ENCODE data around the gene NTRK2.

Gene NTRK2

DNA sequence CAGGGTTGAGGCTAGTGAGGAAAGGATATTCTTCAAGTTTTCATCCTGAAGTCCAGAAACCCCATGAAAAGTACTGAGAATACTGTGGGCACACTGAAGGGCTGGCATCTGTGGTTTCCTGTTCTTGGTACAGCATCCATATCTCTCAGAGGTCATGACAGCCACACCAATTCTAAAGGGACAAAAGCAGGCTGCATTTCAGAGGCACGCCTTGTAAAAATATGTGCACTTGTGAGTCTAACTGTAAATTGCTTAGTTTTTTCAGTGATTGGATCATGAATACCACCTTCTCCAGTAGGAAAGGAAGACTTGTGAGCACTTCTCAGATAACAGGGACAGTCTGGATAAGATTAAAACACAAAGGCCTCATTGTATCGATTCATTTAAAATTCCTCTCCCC is 230.9 kb downstream of the NTRK2 start:
- FAIRE-seq = no peak

DNA sequence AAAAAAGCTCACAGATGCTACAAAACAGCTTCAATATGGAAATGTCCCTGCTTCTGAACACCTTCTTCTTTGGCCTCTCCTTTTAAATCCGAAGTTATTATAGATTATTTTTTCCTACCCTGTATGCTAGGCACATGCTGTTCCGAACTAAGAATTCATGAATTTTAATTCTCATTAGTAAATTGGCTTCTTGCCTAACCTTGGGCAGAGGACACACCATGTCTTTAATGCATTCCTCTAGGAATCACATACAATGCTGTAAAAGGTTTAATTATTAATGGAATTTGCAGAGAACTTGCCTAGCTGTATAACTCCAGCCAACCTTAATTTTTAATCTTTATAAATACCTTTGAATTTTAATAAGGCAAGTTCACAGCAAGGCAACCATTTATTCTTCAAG is 234.4 kb downstream of the NTRK2 start:
- no peak for FAIRE-seq

DNA sequence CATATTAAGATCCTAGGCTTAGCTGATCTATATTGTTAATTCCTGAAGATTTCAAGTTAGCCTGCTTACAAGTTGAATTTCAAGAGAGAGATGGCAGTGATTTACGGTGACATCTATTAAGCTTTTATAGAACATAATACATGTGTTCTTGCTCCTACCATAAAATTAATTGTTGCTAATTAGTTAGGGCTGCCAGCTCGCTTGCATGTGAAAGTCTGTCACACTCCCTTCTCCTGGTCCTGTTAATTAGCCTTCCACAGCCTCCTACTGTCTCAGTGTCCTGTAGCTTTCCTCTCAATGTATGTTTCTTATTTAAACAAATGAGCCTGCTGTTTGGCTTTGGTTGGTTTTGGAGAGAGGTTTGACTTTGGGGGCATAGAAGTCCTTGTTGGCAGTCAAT is 247.2 kb downstream of the NTRK2 start:
- no peak for FAIRE-seq

DNA sequence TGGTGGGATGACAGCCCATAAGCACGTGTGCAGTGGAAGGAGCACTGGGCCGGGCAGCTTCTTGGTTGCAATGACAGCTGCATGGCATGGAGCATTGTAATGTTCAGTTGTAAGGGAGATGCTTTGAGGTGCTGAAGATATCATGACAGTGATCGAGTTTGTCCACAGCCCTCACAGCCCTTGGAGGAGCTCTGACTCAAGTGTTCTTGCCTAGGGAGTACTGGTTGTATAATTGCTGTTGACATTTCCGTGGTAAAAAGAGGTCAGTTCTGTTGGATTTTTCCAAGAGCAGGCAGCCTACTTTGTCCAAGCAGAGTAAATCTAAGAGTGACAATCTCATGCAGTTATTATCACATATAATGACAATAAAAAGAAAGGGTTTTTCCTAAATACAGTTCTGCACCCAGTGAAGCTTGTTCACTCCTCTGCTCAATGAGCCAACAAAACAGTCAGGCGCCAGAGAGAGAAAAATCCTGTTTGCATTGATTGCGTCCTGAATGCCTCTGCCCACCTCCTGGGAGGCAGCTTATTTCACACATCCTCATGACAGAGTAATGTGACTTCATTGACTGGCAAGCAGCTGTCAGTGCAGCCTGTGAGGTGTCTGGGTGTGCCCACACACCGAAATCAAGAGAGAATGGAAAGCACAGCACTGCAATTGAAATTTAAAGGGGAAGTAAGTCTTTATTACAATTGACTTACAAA is 248.0 kb downstream of the NTRK2 start:
- FAIRE-seq = no peak

DNA sequence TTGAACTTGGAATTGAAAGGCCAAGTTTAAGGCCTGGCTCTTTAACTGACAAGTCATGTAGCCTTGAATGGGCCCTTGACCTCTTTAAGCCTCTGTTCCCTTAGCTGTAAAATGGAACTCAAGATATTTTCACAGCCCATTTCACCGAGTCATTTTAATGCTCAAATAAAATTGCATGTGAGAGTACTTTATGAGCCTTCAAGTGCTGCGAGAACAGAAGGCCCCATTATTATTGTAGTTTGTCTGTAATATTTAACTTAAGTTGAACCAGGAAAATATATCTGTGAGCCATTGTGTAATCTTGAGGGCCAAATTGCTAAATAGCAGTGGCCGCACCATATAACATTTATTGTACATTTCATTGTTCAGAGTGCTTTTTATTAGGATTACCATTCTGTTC is 249.9 kb downstream of the NTRK2 start:
- no peak for FAIRE-seq

DNA sequence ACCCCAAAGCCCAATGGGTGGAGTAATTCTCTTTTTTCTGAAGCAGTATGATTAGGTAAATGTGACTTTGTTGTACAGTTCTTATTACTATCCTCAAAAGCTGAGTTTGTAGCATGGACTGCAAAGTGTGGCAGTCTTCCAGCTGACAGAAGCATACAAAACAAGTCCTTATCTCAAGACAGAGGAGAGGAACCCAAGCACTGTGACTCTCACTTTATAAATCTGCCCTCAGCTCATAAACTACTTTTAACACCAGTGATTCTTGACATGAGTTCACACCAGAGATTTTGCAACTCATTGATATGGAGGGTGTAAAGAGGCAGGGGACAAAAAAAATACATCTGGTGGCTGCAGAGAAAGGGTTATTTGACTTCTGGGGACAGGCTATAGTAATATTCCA is 251.6 kb downstream of the NTRK2 start:
- no peak for FAIRE-seq

DNA sequence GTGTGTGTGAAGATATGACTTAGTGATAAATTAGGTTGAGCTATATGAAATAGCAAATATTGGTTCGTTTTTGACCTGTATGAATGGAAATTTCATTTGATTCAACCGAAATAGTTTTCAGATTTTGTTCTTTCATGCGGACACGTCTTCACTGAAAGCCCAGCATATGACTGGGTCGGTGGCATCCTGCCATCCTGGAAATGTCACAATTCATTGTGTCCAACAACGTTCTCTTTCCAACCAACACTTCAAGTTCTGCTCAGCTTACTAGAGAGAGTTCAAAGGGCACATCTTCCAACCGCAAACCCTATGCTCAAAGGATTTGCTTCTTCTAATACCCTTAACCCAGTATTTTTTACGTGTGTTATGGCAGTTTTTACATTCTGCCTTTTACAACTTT is 252.5 kb downstream of the NTRK2 start:
- FAIRE-seq = no peak

DNA sequence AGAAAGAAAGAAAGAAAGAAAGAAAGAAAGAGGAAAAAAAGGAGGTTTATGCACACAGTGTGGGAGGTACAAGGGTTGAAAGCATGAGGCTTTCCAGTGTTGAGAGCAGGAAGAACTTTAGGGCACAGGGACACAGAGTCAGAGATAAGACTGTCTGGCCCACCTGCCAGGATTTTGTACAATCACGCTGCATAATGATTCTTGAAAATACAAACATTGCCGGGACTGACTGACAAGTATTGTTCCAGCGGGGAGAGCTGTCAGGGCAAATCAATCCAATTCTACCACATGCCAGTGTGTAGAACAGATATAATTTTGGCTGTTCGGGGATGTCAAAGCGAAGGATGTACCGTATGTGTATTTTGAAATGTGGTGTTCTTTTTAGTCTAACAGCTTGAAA is 254.7 kb downstream of the NTRK2 start:
- no peak for FAIRE-seq

DNA sequence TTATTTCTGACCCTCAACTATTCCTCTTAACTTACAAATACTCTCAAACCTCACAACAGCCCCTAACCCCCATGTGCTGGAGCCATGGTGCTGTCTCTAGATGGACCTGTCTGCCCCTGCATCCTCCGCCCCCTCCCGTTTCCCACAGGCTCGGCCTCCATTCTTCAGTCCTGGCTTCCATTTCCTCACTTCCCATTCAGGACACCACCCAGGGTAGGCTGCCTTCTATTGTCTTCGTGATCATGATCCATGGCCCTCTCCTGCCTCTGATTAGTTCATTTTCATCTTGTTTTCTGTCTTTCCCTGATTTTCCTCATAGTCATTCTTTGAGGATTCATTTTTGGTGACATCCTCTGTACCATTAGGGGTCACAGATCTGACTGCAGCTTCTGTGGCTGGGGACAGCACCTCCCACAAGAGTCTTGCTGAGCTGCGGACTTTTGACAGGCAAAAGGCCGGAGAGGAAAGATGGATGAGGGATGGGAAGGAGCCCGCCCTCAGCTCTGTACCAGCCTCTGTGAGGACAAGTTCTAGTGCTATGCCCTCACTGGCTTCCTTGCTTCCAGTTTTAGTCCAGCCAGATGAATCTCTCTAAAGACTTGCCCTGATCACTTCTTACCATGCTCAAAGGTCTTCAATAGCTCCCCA is 255.8 kb downstream of the NTRK2 start:
- FAIRE-seq = no peak

DNA sequence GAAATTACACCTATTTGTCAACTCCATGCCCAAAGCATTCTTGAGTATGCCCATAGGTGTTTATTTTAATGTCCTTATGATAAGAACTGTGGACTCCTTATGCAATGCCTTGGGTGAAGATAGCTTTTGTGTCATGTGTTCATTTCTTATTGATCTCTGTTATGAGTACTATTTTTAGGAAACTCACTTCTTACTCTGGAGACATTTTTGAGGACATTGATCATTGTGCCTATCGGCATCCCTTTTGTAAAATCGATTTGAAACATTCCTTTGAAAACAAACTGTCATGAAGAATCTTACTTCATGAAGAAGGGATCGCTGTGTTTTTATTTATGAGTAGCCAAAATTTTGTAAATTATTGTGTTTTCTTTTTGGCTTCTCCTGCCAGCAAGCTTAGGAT is 257.3 kb downstream of the NTRK2 start:
- no peak for FAIRE-seq

DNA sequence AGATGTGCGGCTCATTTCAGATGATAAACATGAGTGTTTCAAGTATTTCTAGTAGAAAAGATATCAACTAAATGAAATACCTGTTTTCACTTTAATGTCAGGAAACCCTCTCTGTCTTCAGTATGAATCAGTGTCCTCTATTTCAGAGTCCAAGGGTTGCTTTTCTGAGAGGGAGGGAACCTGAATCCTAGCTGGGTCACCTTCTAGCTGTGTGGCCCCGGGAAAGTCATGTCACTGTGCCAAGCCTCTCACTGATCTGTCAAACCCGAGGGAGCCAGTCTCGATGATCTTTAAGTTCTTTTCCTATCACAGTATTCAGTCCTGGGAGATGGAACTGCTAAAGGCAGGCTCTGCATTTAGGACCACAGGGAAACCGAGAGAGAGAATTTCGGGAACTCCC is 258.9 kb downstream of the NTRK2 start:
- no peak for FAIRE-seq

DNA sequence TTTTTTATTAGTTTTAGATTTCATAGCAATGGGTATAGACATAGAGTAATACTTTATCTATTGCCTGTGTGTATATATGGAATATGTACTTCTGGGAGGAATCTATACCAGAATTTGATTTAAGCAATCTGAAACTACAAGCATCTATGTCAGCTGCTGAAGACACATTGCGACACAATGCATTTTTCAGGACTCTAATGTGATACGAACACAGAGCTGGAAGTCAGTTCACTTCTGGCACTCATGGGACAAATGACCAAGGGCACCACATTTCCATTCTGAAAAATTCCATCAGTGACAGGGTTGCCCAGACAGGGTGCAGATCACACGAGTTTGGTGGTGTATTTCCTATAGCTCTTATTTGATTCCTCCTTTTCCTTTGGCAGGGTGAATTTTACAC is 259.5 kb downstream of the NTRK2 start:
- FAIRE-seq = no peak

DNA sequence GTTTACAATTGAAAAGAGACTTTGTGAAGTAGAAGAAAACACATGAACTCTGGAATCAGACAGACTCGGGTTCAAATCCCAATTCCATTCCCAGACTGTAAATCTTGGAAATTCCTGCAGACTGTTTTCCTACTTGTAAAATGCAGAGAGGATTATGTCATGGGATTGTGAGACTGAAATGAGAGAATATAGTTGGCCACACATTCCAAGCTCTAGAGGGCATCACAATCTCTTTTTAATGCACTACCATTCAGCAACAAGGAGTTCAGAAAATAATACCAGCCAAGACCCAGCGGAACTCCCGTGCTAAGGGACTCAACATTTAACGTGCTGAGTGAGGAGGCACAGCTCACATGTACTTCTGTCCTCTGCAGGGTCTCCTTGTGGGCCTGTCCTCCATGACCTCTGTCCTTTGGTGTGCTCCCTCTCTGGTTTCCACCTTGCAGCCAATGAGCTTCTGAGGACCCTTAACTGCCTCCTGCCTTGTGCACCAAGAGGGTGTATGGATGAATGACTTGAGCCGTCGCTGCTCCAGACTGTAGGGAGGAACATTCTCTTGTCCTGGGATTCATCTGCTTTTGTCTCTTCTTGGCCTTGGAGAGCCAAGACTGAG is 263.5 kb downstream of the NTRK2 start:
- no peak for FAIRE-seq

DNA sequence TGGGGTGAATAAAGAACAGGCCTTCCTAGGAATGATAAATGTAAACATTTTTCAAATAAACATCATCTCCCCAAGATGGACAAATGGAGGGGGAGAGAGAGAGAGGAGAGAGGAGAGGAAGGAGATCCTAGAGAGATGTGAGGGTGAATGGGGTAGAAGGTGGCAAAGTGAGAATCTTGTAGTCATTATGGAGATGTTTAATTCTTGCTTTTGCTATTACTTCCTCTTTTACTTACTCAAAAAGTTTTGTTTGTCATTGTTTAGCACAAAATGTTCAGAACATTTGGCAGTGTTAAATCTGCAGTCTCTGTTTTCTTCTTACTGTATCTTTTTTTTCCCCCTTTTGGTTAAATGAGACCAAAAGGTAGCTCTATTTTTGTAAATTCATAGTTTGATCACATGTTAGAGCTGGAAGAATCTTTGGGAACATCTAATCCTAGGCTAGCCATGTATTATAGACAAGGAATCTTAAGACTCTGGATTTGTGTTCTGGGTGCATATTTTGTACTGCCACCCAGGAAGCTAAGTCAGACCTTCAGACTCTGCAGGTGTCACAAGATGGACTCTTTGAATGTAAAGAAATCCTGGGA is 266.1 kb downstream of the NTRK2 start:
- no peak for FAIRE-seq

DNA sequence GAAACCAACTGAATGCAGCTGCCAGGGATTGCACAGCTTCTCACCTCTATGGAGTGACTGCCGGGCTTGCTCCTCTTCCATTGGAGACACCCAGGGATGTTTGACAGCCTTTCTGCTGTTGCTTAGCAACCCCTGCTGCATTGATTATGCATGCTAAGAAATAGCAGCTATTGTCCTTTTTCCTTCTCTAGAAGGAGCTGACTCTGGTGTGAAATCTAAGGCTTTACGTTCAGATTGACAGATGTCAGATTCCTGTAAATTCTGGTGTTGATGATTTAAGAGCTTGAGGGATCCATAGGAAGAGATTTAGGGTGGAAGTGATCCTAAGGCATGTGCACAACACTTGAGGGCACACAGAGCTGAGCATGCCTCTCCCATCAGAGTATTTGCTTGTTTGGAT is 267.7 kb downstream of the NTRK2 start:
- FAIRE-seq = no peak

DNA sequence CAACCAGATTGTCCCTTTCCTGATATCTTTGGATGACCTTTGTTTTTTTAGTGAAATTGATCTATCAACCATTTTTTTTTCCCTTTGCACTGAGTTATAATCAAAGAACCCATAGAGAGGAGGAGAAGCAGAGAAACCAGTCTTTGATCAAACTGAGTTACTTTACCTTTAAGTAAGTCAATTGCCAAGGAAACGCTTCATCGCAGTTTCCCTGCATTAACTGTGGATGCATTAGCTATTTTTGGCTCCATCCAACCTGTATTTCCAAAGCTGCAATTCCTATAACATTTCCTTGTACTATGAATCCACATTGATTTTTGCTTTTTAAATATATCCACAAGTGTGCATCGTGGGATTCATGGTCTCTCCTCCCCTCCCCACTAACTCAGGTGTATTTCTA is 268.1 kb downstream of the NTRK2 start:
- FAIRE-seq = no peak

DNA sequence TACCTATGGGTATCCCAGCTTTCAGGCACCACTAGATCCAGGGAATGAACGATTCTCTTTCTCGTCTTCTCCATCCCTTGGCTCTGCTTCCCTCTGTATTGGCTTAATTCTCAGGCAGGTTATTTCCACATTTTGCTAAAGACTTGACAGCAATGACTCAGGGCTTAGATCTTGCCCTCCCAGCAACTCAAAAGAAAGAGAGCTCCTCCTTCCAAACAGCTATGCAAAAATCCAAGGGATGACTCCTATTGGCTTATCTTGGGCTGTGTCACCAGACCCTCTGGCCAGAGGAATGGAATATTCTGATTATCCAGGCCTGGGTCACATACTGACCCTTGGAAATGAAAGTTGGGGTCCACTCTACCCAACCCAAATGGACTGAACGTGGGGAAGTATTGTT is 270.2 kb downstream of the NTRK2 start:
- no peak for FAIRE-seq

DNA sequence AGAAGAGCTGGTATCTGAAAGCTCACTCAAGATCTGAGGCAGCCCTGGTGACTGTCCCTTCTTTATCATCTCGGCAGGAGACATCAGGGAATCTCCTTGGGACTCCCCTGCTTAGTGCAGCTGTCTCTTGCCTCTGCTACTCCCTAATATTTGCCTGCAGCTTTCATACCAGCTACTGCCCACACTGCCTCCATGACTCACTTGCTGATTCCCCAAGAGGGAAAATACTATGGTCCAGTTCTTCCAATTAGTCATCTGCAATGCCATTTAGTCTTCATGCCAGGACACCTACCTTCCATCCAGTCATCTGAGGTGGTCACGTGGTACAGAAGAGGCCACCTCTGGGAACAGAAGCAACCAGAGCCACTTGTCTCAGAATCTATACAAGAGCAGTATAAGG is 270.8 kb downstream of the NTRK2 start:
- FAIRE-seq = no peak

DNA sequence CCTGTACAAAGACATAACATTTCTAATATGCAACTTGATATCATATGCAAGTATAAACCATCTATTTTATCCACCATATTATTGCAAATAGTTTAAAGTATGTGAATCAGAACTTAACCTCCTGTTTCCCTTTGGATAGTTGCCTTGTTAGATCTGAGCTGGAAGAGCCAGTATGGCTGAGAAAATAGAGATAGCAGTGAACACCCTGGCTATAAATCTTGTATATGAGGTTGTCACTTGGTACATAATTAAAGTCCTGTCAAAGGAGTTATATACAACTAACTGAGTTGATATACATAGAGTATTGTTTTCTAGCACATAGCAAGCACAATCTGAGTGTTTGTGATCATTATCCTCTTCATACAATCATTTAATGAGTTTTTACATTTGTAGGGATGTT is 272.3 kb downstream of the NTRK2 start:
- FAIRE-seq = no peak

DNA sequence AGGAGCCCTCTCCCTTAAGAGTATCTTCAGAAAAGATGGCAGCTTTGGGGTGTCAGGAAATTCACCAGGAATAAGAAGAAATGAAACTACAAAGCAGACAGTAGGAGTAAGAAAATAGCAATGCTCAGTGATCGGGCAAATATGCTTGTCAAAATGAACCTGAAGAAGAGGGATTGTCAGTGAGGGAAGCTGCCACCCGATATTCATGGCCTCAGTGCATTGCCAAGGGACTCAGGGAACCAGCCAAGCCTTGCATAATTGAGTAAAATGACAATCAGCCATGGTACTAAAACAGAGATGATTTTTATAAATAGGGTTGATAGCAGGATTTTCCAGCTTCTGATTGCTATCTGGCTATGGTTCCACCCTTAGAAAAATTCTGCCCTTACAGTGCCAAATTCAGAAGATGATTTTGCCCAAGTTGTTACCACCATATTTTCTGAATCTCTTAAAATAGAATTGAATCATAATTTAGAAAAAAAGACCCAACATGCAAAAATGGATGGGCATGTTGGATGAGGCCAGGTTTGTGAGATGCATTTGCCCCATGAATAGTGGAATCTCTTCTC is 274.0 kb downstream of the NTRK2 start:
- FAIRE-seq = no peak

DNA sequence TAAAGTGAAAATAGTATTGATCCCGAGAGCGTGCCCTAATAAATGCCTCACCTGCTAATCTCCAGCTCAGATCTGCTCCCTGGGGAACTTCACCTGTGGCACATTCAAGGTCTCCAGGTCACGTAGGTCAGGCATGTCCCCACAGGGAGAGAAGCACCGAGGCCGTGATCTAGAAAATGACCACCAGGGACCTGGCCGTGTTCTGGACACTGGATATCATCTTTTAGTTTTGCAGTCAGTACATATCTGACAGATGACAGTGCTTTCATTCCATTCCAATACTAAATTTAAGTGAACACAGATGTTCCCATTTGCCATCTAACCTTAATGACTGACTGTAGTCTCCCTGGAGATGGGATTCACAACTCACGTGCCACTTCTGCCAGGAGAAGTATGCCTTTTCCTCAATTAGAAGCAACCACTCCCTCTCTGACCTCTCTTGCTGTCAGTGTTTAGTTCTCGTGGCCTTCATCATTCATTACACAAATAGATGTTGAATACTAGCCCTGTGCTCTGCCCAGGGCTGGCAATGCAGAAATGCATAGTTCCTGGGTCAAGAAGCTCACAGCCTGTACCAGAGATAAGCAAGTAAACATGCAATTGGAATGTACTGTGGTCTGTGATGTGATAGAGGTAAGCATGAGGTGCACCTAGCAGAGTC is 276.5 kb downstream of the NTRK2 start:
- FAIRE-seq = no peak

DNA sequence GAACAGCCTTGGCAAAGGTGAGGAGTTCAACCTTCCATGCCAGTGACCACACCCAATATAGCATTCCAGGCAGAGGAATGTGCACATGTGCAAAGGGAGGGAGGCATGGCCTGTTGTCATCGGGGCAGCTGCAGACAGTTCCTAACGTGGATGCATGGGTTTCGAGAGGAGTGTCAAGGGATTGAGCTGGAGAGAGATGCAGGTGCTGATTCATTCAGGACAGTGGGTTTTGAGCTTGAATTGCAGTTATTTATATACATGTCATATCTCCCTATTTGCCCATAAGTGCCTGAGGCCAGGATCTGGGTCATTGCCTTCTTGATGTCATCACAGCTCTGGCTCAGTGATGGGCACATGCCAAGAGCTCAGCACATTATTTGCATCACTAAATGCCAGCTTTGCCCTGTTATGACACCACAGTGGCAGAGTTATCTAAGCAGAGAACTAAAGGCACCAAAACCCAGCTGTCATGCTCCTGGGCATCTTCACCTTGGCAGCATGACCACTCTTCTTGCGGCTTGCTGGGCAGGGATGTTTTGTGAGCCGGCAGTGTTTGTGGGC is 278.0 kb downstream of the NTRK2 start:
- no peak for FAIRE-seq

DNA sequence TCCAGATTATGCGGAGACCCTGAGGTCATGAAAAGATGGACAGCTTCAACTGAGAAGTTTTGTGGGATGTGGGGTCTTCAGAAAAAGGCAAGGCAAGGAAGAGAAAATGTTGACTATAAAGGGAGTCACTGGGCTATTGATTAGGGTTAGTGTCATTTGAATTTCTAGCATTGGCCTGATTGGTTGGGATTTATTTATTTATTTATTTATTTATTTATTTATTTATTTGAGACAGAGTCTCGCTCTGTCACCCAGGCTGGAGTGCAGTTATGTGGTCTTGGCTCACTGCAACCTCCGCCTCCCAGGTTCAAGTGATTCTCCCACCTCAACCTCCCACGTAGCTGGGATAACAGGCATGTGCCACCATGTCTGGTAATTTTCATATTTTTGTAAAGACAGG is 279.7 kb downstream of the NTRK2 start:
- FAIRE-seq = no peak
